ENCODE results near the gene SLC10A3. TPM values are rescaled to one million over a fixed set of nuclear protein-coding genes. Genes with fewer than 3 reads are reported as not detected.
"Not testable (repeated sequence)": the region's sequence is repeated elsewhere in the genome, so short reads cannot be mapped to it uniquely, and the experiment has no call there.

The SLC10A3 gene
- total RNA-seq, 1 donor from 2014 or later: 7.8 TPM

- H3K9me3 Mint-ChIP-seq: peaks cover 5% of the 10 kb centered on the region
- no peaks in the 10 kb centered on the region for H3K4me1 Mint-ChIP-seq
- no peak overlapping the region for H3K27ac Mint-ChIP-seq (ENCODE audit: unreplicated experiment)
- TF ChIP-seq CTCF (conservative IDR thresholded peaks at IDR 0.05): no peak
- H3K36me3 Mint-ChIP-seq (ENCODE audit: low read depth): peaks cover 14% of the 10 kb centered on the region
- no peak for DNase-seq (ENCODE audit: low read depth, low spot score)
- H3K27me3 Mint-ChIP-seq (ENCODE audit: low read depth): no peaks in the 10 kb centered on the region
- no peak overlapping the region for H3K4me3 Mint-ChIP-seq
Observed at GRCh38 chrX:154507673-154508383, 17.4 kb upstream of the SLC10A3 start.

DNA sequence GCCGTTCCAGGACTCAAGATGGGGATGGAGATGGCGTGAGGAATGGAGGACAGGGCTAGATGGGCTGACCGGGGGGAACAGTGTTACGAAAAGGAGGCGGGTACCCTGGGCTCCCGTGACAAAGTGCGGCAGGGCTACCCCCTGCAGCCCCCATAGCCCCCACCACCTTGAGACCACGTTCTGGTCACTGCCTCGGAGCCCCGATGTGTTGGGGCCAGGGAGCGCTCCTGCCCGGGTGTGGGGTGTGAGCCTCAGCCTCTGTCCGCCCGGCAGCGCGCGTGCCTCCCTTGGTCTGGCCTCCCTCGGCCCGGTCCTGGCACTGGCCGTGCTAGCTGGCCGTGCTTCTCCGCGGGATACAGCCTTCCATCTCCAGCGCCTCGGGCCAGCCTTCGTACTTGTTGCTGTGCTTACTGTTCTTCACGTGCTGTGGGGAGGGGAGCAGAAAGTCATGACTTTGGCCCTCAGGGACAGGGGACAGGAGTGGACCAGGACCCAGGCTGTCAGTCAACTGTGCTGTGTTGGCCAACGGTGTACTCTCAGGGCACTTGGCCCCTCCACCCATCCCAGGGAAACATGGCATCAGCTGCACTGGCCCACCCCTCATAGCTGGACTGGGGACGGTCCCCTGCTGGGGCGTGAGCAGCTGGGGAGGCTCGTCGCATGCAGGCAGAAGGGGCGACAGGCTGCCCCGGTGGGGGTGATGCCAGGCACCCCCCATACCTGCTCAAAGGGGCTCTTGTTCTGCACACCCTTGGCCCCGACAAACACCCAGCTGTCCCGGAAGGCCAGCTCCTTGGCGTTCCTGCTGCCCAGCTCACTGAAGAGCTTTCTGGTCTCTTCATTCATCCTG is 16.3 kb upstream of the SLC10A3 start:
- TF ChIP-seq CTCF (conservative IDR thresholded peaks at IDR 0.05): no peak
- Mint-ChIP-seq H3K27ac (ENCODE audit: unreplicated experiment) (no peak overlapping the region), H3K4me1 (no peaks in the 10 kb centered on the region), H3K9me3 (peaks cover 5% of the 10 kb centered on the region), H3K4me3 (no peak overlapping the region), H3K36me3 (ENCODE audit: low read depth) (peaks cover 14% of the 10 kb centered on the region), H3K27me3 (ENCODE audit: low read depth) (no peaks in the 10 kb centered on the region)
- DNase-seq (ENCODE audit: low read depth, low spot score): no peak

- no peaks in the 10 kb centered on the region for H3K27me3 Mint-ChIP-seq (ENCODE audit: low read depth)
- no peak overlapping the region for H3K27ac Mint-ChIP-seq (ENCODE audit: unreplicated experiment)
- peaks cover 5% of the 10 kb centered on the region for H3K9me3 Mint-ChIP-seq
- H3K4me3 Mint-ChIP-seq: no peak overlapping the region
- H3K4me1 Mint-ChIP-seq: no peaks in the 10 kb centered on the region
- H3K36me3 Mint-ChIP-seq (ENCODE audit: low read depth): peaks cover 14% of the 10 kb centered on the region
- no peak for TF ChIP-seq CTCF (conservative IDR thresholded peaks at IDR 0.05)
- no peak for DNase-seq (ENCODE audit: low read depth, low spot score)
Observed at GRCh38 chrX:154505734-154506133, 15.3 kb upstream of the SLC10A3 start.

DNA sequence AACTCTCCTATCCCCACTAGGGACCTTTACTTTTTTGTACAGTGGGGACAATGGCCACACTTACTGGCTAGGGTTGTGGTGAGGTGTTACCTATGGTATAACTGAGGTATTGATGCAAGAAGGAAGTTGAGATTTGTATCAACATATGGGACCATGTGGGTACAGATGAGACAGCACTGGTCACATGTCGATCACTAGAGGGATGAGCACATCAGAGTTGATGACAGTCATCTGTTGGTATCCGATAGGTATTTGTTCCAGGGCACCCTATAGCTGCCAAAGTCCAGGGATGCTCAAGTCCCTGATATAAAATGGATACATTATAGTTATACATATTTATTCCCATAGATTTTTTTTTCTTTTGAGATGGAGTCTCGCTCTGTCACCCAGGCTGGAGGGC is 12.6 kb upstream of the SLC10A3 start:
- Mint-ChIP-seq H3K4me1 (peaks cover 5% of the 10 kb centered on the region), H3K4me3 (no peak overlapping the region), H3K9me3 (no peaks in the 10 kb centered on the region), H3K36me3 (ENCODE audit: low read depth) (no peaks in the 10 kb centered on the region), H3K27me3 (ENCODE audit: low read depth) (no peaks in the 10 kb centered on the region), H3K27ac (ENCODE audit: unreplicated experiment) (no peak overlapping the region)
- no peak for TF ChIP-seq CTCF (conservative IDR thresholded peaks at IDR 0.05)
- no peak for DNase-seq (ENCODE audit: low read depth, low spot score)

DNA sequence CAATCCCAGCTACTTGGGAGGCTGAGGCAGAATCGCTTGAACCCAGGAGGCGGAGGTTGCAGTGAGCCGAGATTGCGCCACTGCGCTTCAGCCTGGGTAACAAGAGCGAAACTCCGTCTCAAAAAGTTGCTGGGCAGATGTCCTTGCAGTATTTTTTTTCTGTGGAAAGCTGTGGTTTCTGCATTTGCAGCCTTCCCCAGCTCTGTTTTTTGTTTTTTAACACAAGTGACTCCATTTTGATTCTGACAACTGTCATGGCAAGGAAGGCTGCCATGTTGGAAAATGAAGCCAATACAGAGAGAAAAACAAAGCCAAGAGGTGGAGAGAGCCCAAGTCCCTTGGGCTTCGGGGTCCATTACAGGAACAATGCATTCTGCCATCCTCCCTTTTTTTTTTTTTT is 11.7 kb upstream of the SLC10A3 start:
- no peak overlapping the region for H3K4me3 Mint-ChIP-seq

DNA sequence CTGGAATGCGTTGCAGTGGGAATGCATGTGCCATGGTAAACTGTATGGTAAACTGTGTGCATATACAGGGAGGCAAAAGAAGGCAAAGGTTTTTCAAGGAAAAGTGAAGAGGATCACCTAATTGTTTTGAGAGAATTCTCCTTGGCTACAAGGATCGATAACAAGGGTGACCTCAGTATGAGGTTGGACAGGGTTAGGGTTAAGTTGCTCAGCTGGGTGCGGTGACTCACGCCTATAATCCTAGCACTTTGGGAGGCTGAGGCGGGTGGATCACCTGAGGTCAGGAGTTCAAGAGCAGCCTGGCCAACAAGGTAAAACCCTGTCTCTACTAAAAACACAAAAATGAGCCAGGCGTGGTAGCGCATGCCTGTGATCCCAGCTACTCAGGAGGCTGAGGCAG is 11.0 kb upstream of the SLC10A3 start:
- H3K4me1 Mint-ChIP-seq; H3K27ac Mint-ChIP-seq (ENCODE audit: unreplicated experiment); H3K36me3 Mint-ChIP-seq (ENCODE audit: low read depth); H3K27me3 Mint-ChIP-seq (ENCODE audit: low read depth); H3K9me3 Mint-ChIP-seq; DNase-seq (ENCODE audit: low read depth, low spot score); H3K4me3 Mint-ChIP-seq: not testable (repeated sequence)

More for the DNA sequence above, 11.7 kb upstream of the SLC10A3 start:
- DNase-seq (ENCODE audit: low read depth, low spot score): no peak
- no peaks in the 10 kb centered on the region for H3K9me3 Mint-ChIP-seq
- no peaks in the 10 kb centered on the region for H3K36me3 Mint-ChIP-seq (ENCODE audit: low read depth)
- H3K27ac Mint-ChIP-seq (ENCODE audit: unreplicated experiment): no peak overlapping the region
- no peak for TF ChIP-seq CTCF (conservative IDR thresholded peaks at IDR 0.05)
- peaks cover 5% of the 10 kb centered on the region for H3K4me1 Mint-ChIP-seq
- H3K27me3 Mint-ChIP-seq (ENCODE audit: low read depth): no peaks in the 10 kb centered on the region

DNA sequence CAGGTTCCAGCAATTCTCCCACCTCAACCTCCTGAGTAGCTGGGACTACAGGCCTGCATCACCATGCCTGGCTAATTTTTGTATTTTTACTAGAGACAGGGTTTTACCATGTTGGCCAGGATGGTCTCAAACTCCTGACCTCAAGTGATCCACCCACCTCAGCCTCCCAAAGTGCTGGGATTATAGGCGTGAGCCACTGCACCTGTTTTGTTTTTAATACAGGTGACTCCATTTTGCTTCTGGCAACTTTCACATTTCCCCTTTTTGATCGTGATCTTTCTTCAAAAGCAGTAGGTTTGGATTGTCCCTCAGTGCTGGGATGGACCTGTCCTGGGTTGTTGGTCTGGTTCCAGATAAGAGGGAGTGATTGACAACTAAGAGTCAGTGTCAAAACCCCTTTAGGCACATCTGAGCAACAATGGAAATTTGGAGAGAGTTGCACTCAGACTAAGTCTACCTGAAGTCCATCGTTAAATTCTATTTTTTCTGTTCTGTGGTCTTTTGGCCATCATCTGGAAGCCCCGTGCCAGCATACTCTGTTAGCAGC is 6.2 kb upstream of the SLC10A3 start:
- H3K36me3 Mint-ChIP-seq (ENCODE audit: low read depth); H3K27ac Mint-ChIP-seq (ENCODE audit: unreplicated experiment); DNase-seq (ENCODE audit: low read depth, low spot score); H3K27me3 Mint-ChIP-seq (ENCODE audit: low read depth); H3K4me1 Mint-ChIP-seq; H3K9me3 Mint-ChIP-seq; H3K4me3 Mint-ChIP-seq: not testable (repeated sequence)

Measured in neural crest cell (in vitro differentiated cells).